Central memory CD4-positive, alpha-beta T cell (primary cell): ENCODE measurements around the gene RIMS1.
"Not testable (repeated sequence)": the region's sequence is repeated elsewhere in the genome, so short reads cannot be mapped to it uniquely, and the experiment has no call there.

Source experiments
- DNase-seq: peaks from one replicate; pipeline ENCODE4 v3.0.0; 2022

RIMS1 gene

GRCh38 chr6:71983131-71983530, 96.8 kb downstream of the RIMS1 start:
- no peak for DNase-seq

DNA sequence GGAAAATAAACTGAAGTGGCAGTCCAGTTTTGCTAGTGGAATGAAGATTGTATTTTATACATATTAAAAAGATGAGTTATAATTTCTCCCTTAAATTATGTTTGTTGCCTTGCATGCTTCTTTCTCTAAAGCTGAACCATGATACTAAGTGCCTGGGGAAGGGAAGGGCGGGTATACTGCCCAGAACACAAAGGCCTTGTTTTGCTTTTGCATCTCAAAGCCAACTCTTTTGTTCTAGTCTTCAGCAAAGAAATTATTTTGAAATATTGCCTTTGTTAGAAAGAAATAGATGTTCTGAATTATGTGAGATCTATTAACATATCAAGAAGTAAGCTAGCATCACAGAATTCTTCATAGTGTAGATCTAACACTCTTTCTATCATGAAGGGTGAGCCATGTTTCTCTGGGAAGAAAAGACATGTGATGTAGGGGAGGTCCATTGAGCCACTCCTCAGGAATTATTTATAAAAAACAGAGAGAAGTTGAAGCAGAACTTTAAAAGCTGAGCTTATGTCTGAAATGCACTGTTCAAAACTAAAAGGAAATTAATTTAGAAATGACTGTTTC, 108.4 kb downstream of the RIMS1 start:
- DNase-seq, result no peak

DNA sequence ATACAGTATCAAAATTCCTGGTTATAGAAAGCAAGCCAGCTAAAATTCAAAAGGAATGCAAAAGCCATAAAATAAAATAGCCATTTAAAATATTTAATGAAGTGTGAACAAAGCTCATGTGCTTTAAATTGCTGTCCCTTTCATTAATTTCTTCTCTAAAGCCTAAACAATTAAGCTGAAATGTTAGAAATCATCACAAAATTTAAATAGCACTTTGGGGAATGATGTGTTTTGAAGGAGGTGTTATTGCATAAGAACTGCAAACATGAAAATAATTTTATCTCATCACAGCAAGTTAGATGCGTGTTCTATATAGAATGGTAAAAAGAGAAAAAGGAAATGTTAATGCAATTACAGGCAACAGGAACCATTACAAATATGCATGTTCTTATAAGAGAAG, 111.0 kb downstream of the RIMS1 start:
- no peak for DNase-seq

DNA sequence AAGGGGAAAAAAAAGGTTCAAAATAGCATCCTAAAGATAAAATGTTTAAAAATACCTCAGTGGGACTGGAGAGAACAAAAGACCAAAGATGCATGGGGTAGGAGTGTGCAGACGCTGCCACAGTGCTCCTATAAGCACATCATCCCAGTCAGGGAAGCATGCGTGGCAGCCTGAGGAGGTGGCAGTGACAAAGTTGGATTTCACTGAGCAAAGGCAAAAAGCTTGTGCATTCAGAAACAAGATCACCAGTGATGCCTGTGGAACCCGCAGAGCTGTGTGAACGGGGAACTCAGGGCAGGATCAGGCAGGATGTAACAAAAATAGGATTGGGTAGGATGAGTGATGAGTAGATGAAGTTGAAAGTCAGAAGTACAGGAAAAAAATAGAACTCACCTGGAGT, 116.1 kb downstream of the RIMS1 start:
- DNase-seq, result no peak

- not testable (repeated sequence) for DNase-seq
Measured at GRCh38 chr6:72006591-72006990, 120.2 kb downstream of the RIMS1 start.

DNA sequence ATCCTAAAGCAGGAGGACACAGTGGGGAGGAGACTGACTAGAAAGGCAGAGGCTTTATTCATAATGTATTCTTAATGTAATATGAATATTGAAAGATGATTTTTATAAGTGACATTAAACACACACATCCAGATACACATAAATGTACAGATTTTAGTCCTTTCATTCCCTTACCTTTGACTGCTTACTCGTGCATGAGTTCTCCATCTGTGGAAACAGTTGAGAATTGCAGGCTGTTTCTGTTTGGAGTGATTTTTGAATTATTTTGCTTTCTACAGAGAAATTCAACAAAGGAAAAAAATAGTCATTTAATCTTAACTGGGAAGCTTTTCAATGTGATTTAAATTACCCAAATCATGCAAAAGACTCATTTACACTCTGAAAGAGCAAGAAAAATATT, 136.5 kb downstream of the RIMS1 start:
- DNase-seq, result no peak

- no peak for DNase-seq
Measured at GRCh38 chr6:72031471-72031870, 145.1 kb downstream of the RIMS1 start.

GRCh38 chr6:72032086-72032485, 145.7 kb downstream of the RIMS1 start:
- DNase-seq, result no peak

GRCh38 chr6:72035486-72035885, 149.1 kb downstream of the RIMS1 start:
- no peak for DNase-seq

DNA sequence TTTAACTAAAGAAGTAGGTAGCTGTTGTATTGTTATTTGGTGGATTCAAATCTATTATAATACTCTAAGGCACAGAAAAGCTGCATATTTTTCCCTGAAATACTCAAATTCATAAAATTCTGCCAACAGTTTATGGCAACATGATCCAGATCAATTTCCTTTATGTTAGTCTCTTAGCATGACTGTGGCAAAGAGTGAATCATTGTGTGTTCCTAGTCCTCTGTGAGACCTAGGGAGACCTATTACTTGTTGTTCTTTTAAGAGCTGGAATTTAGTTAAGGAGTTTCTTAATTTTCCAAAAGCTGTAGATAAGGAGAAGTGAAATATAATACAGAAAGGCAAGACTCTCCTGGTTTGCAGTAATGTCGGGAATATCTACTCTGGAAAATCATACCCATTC, 149.6 kb downstream of the RIMS1 start:
- DNase-seq, result no peak

GRCh38 chr6:72037006-72037405, 150.7 kb downstream of the RIMS1 start:
- no peak for DNase-seq

DNA sequence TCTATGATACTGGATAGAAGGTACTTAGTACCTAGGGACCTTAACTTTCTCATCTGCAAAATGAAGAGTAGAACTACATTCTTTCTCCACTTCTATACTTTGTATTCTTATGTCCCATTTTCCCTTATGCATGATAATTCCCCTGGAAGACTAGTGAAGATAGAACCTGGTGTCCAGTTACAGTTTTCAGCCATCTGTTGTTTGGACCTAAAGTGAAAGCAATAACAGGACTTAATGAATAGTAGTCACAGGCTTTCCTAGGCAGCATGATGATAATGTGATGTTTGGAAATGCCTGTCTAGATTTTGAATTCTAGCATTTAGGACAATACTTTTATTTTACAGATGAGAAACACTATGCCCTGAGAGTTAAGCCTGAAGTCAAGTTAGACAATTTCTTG, 153.8 kb downstream of the RIMS1 start:
- no peak for DNase-seq

DNA sequence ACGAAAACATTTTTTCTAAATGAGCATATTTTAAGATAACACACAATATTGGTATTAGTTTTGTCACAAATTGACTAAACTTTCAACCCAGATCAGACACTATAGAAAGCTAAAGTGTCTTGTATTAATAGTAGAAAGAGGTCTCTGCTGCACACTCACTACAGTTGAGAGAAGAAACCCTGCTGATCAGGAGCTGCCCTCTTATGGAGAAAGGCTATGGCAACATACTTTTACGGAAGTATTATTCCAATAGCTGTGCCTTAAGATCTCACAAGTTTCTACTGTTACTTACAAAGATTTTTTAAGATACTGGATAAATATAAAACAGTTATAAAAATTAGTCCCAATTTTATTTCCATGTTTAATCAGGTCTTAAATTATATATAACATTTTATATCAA, 155.7 kb downstream of the RIMS1 start:
- DNase-seq, result no peak

- DNase-seq, result no peak
Measured at GRCh38 chr6:72048080-72048479, 161.7 kb downstream of the RIMS1 start.

GRCh38 chr6:72049376-72049775, 163.0 kb downstream of the RIMS1 start:
- DNase-seq, result no peak

GRCh38 chr6:72061286-72061685, 174.9 kb downstream of the RIMS1 start:
- no peak for DNase-seq

- DNase-seq, result no peak
Measured at GRCh38 chr6:72064399-72064975, 178.1 kb downstream of the RIMS1 start.

DNA sequence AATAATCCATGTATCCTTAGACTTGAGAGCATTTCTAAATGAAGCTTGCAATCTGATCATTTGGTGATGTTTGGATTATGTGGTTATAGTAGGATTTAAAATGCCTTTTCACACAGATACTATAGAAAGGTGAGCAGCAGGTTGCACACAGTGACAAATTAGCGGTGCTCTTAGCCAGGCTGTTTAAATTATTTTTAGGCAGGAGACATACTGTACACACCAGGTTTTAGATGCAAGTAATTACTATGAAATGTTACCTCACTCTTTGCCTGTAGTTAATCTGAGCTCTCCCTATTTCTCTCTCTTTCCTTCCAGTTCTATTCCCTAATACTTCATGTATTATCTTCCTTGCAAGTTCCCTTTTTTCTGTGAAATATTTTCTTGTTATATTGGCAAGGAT, 191.7 kb downstream of the RIMS1 start:
- DNase-seq, result no peak

DNA sequence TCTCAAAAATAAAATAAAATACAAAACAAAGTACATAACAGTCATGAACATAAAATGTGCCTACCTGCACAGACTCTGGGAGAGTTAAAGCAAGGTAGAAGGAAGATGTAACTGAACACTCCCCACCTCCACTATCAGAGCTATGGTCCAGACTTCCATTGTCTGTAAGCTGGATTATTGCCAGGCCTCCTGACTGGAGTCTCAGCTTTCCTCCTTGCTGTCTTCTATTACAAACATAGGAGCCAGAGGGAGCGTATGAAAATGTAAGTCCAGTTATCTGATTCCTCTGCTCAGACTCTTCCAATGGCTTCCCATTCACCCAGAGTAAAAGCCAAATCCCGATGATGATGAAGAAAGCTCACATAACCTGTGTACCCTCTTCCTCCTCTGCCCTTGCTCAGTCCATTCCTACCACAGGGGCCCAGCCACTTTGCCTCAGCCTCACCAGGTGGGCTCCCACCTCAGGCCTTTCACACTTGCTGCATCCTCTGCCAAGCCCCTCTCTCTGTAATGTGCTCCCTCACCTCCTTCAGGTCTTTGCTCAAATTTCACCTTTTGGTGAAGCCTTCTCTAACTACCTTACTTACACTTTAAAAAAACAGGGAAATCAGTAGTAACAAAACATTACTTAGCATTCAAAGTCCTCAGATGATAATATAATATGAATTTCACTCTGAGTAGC, 194.1 kb downstream of the RIMS1 start:
- no peak for DNase-seq

DNA sequence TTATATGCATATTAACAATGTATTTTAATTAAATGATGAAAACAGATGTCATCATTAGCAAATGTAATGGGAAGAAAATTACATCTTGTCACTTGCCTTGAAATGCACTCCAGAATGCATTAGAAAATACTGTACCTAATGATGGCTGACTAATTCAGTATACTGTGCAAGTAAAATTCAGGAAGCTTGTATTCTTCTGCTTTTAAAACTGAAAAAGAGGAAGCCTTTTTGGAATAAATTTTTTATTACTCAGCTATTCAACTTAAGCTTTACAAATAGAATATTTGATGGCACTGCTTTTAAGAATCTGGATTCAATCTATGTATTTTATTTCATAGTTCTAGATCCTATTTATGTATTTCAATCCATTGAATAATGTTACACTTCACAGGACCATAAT, 195.5 kb downstream of the RIMS1 start:
- no peak for DNase-seq

DNA sequence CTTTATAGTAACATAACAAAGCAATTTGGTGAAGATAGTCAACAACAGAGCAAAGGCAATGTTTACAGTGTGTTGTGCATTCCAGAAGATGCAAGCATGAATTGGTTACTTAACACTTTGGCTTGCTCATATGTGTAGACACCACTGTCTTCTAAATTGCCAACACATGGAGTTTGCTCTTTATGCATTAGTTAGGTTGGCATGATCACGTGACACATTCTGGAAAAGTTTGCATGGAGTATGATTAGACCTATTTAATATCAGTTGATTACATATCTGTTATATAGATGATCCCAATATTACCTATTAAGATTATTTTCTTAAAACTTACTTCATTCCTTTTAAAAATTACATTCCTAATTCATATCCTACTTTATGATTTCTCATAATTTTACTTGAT, 197.6 kb downstream of the RIMS1 start:
- no peak for DNase-seq

- no peak for DNase-seq
Measured at GRCh38 chr6:72084992-72085569, 198.7 kb downstream of the RIMS1 start.

DNA sequence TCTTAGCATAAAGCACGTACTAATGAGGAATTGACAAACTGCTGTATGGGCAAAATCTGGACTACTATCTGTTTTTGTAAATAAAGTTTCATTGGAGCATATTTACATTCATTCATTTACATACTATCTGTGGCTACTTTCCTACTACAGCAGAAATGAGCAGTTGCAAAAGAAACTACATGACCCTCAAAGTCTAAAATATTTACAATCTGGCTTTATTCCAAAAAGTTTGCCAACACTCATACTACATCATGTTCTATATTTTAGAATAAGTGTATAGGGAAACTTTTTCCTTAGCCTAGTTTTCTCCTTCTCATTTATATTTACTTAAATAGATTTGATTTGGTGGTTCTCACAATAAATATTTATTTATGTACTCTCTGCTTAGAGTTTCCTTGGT, 208.2 kb downstream of the RIMS1 start:
- DNase-seq, result no peak

DNA sequence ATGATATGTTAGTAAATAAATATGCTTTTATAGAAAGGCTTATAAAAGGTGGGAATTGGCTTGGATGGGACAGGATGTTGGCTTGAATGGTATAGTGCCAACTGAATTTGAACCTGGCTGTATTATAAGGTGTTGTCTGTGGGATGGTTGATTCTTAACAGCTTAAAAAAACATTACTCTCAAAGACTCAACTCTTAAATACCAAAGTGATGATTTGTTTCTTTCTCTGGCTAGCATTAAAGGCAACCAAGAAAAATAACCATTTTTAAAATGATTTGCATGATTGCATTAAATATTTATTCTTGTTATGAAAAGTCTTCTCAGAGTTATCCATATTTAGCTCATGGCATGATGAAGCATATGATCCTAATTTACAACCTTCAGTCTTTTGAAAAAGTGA, 216.2 kb downstream of the RIMS1 start:
- no peak for DNase-seq
